GM23338 (cell line): ENCODE data around the gene CUEDC1. TPM values are rescaled to one million over a fixed set of nuclear protein-coding genes. Genes with fewer than 3 reads are reported as not detected.
A peak's percentile ranks its signal among the peaks of the same experiment; 100 is the strongest.

Source experiments
- ATAC-seq: fragments of 200-7000 bp; cut with Tn5 transposase; 3 replicates; pipeline ENCODE4 v1.9.1; 2020
- DNase-seq: peaks from one replicate; pipeline ENCODE4 v3.0.0-alpha.2; 2015; ENCODE audit warnings: low spot score
- H2AFZ ChIP-seq: fragments of 200-600 bp; sonication (generic); 2 replicates; pipeline ENCODE4 v1.8.0; 2016; ENCODE audit warnings: antibody characterized with exemption, mild to moderate bottlenecking, moderate library complexity
- H3F3A ChIP-seq: fragments of 200-600 bp; sonication (generic); replicated peaks from 2 replicates; pipeline ENCODE4 v1.8.0; 2017; ENCODE audit warnings: antibody characterized with exemption, mixed run types, low read depth
- H3K27ac ChIP-seq: fragments of 200-600 bp; sonication (generic); 2 replicates; pipeline ENCODE4 v1.6.1; 2016; ENCODE audit warnings: low read depth
- H3K27me3 ChIP-seq: fragments of 200-600 bp; sonication (generic); 2 replicates; pipeline ENCODE4 v1.8.0; 2016; ENCODE audit warnings: mild to moderate bottlenecking, mixed run types, moderate library complexity; ENCODE audit not compliant: insufficient read depth
- H3K36me3 ChIP-seq: fragments of 200-600 bp; sonication (generic); 2 replicates; pipeline ENCODE4 v1.8.0; 2016; ENCODE audit warnings: mild to moderate bottlenecking; ENCODE audit not compliant: insufficient read depth
- H3K4me1 ChIP-seq: fragments of 200-600 bp; sonication (generic); 2 replicates; pipeline ENCODE4 v1.8.0; 2016; ENCODE audit warnings: mild to moderate bottlenecking, moderate library complexity; ENCODE audit not compliant: insufficient read depth
- H3K4me2 ChIP-seq: fragments of 200-600 bp; sonication (generic); 2 replicates; pipeline ENCODE4 v1.7.1; 2017; ENCODE audit warnings: mixed run types
- H3K4me3 ChIP-seq: fragments of 200-600 bp; sonication (generic); 2 replicates; pipeline ENCODE4 v1.6.1; 2016; ENCODE audit warnings: mixed run types
- H3K79me2 ChIP-seq: fragments of 200-600 bp; sonication (generic); replicated peaks from 2 replicates; pipeline ENCODE4 v1.8.0; 2017; ENCODE audit warnings: mild to moderate bottlenecking; ENCODE audit not compliant: insufficient read depth
- H3K9me2 ChIP-seq: fragments of 200-600 bp; sonication (generic); 2 replicates; pipeline ENCODE4 v1.8.0; 2017; ENCODE audit not compliant: insufficient read depth
- H4K20me1 ChIP-seq: fragments of 200-600 bp; sonication (generic); replicated peaks from 2 replicates; pipeline ENCODE4 v1.8.0; 2017; ENCODE audit warnings: mild to moderate bottlenecking; ENCODE audit not compliant: insufficient read depth
- H3K27ac Mint-ChIP-seq: 2 replicates; pipeline ENCODE4 v1.8.0; 2020; ENCODE audit warnings: inconsistent platforms, mild to moderate bottlenecking, moderate library complexity, mixed read lengths
- H3K27me3 Mint-ChIP-seq: 3 replicates; pipeline ENCODE4 v1.8.0; 2022; ENCODE audit warnings: low read depth, mild to moderate bottlenecking, moderate library complexity, mixed read lengths, inconsistent platforms; ENCODE audit not compliant: insufficient read depth, poor library complexity
- H3K36me3 Mint-ChIP-seq: 3 replicates; pipeline ENCODE4 v1.8.0; 2021; ENCODE audit warnings: low read depth, mild to moderate bottlenecking, inconsistent platforms, moderate library complexity, mixed read lengths
- H3K4me1 Mint-ChIP-seq: 3 replicates; pipeline ENCODE4 v1.8.0; 2020; ENCODE audit warnings: mild to moderate bottlenecking, inconsistent platforms, mixed read lengths
- H3K4me3 Mint-ChIP-seq: 3 replicates; pipeline ENCODE4 v1.8.0; 2021; ENCODE audit warnings: moderate library complexity, mild to moderate bottlenecking, inconsistent platforms, mixed read lengths
- H3K9me3 Mint-ChIP-seq: 3 replicates; pipeline ENCODE4 v1.8.0; 2020; ENCODE audit warnings: moderate library complexity, mild to moderate bottlenecking, inconsistent platforms, mixed read lengths
- CREB1 ChIP-seq: fragments of 250-450 bp; sonication (Bioruptor Pico); IDR thresholded peaks from 2 replicates; pipeline ENCODE4 v1.5.0; 2020; ENCODE audit warnings: low read depth, mild to moderate bottlenecking, moderate library complexity
- CTCF ChIP-seq, 2 experiments: fragments of 200-600 bp in 1 of 2; sonication (generic) in 1 of 2; conservative IDR thresholded peaks; 2 replicates each; pipeline versions ENCODE4 v1.5.1 to v1.6.1; 2016 to 2017; ENCODE audit warnings: antibody characterized with exemption in 2 of 2, low read depth in 2 of 2, mild to moderate bottlenecking in 2 of 2, moderate library complexity in 1 of 2
- ETS1 ChIP-seq: IDR thresholded peaks from 2 replicates; pipeline ENCODE4 v1.6.1; 2016; ENCODE audit warnings: antibody characterized with exemption
- EZH2 ChIP-seq: fragments of 200-600 bp; sonication (generic); IDR thresholded peaks from one replicate; pipeline ENCODE4 v1.8.0; 2017; ENCODE audit warnings: antibody characterized with exemption, mild to moderate bottlenecking, low read depth; ENCODE audit not compliant: unreplicated experiment
- EZH2phosphoT487 ChIP-seq: fragments of 200-600 bp; sonication (generic); IDR thresholded peaks from one replicate; pipeline ENCODE4 v1.8.1; 2018; ENCODE audit warnings: antibody characterized with exemption; ENCODE audit not compliant: unreplicated experiment
- JUNB ChIP-seq: IDR thresholded peaks from one replicate; pipeline ENCODE4 v1.6.1; 2016; ENCODE audit warnings: antibody characterized with exemption; ENCODE audit not compliant: unreplicated experiment
- POLR2AphosphoS5 ChIP-seq: IDR thresholded peaks from 2 replicates; pipeline ENCODE4 v1.6.1; 2016; ENCODE audit warnings: antibody characterized with exemption, low read depth
- REST ChIP-seq: IDR thresholded peaks from one replicate; pipeline ENCODE4 v1.6.1; 2018; ENCODE audit warnings: antibody characterized with exemption; ENCODE audit not compliant: unreplicated experiment
- ZNF114 ChIP-seq: fragments of 250-450 bp; sonication (Bioruptor Pico); IDR thresholded peaks from 2 replicates; pipeline ENCODE4 v1.5.0; 2020; ENCODE audit warnings: mild to moderate bottlenecking, moderate library complexity
- ZNF331 ChIP-seq: fragments of 250-450 bp; sonication (Bioruptor Pico); IDR thresholded peaks from 2 replicates; pipeline ENCODE4 v1.5.0; 2020; ENCODE audit warnings: low read depth, mild to moderate bottlenecking, moderate library complexity
- polyA plus RNA-seq: library from polyadenylated mRNA; unstranded; fragments of >200 nt; fragmentation: Nextera tagmentation; extraction: Ambion mirVana; gene quantifications from 2 replicates; pipeline ENCODE4 v1.2.1, GENCODE V29; 2016
- total RNA-seq: library from RNA; depleted of rRNA; stranded (reverse); fragments of >200 nt; shearing (Covaris generic); gene quantifications from 2 replicates; pipeline ENCODE4 v1.2.3, GENCODE V29; 2014

The CUEDC1 gene
- total and polyA plus RNA-seq, 2 experiments from 2014 or later: 3.0 to 7.7 TPM

- ATAC-seq (no peak), DNase-seq (no peak)
- peaks cover 8% of the 10 kb centered on the region; the same call in 1 of the 2 replicates for H3F3A ChIP-seq
- no peak for TF ChIP-seq ZNF114 (CRISPR knock-in tag)
- TF ChIP-seq POLR2AphosphoS5: no peak
- TF ChIP-seq ETS1: no peak
- no peak for TF ChIP-seq CTCF (conservative IDR thresholded peaks at IDR 0.05; ENCODE audit: low read depth in 2 of 2)
- TF ChIP-seq CREB1 (CRISPR knock-in tag): no peak
- TF ChIP-seq ZNF331 (CRISPR knock-in tag): no peak
- TF ChIP-seq EZH2: no peak
- no peak for TF ChIP-seq REST
- Mint-ChIP-seq H3K4me3 (no peak overlapping the region), H3K36me3 (no peaks in the 10 kb centered on the region; the same call in 2 of the 3 replicates), H3K9me3 (no peaks in the 10 kb centered on the region; the same call in 2 of the 3 replicates), H3K27me3 (peaks cover 10% of the 10 kb centered on the region), H3K27ac (no peak overlapping the region), H3K4me1 (peaks cover 56% of the 10 kb centered on the region)
- H3K27ac ChIP-seq: no peak overlapping the region
- no peak overlapping the region for H3K4me3 ChIP-seq
- H3K9me2 ChIP-seq: no peaks in the 10 kb centered on the region
- H3K4me1 ChIP-seq: peaks cover 35% of the 10 kb centered on the region
- no peaks in the 10 kb centered on the region for H4K20me1 ChIP-seq
- H3K36me3 ChIP-seq: no peaks in the 10 kb centered on the region
- H2AFZ ChIP-seq: no peak overlapping the region
- no peaks in the 10 kb centered on the region for H3K27me3 ChIP-seq
- H3K79me2 ChIP-seq: no peaks in the 10 kb centered on the region
- no peak overlapping the region for H3K4me2 ChIP-seq
Measured at GRCh38 chr17:57908278-57908677, 46.9 kb downstream of the CUEDC1 start.

GRCh38 chr17:57906910-57907309, 48.3 kb downstream of the CUEDC1 start:
- H3K4me1 Mint-ChIP-seq: peaks cover 59% of the 10 kb centered on the region
- DNase-seq (peak; percentile 74), ATAC-seq (peak; percentile 74)
- H3K36me3 Mint-ChIP-seq: no peaks in the 10 kb centered on the region; the same call in 2 of the 3 replicates
- Histone ChIP-seq H3K36me3 (no peaks in the 10 kb centered on the region), H3K27me3 (no peaks in the 10 kb centered on the region), H2AFZ (peak overlapping the region; percentile 25; the same call in 1 of the 2 replicates), H3K27ac (0 out of 2 replicates have a peak overlapping the region, but pooled peaks have one; percentile 11), H4K20me1 (no peaks in the 10 kb centered on the region), H3K79me2 (no peaks in the 10 kb centered on the region), H3K4me3 (no peak overlapping the region), H3F3A (peaks cover 8% of the 10 kb centered on the region; the same call in 1 of the 2 replicates), H3K4me2 (no peak overlapping the region), H3K9me2 (no peaks in the 10 kb centered on the region), H3K4me1 (peaks cover 31% of the 10 kb centered on the region)
- H3K4me3 Mint-ChIP-seq: no peak overlapping the region
- H3K27me3 Mint-ChIP-seq: peaks cover 10% of the 10 kb centered on the region
- TF ChIP-seq ZNF114 (CRISPR knock-in tag) (no peak), JUNB (no peak), POLR2AphosphoS5 (no peak), EZH2phosphoT487 (no peak), CREB1 (CRISPR knock-in tag) (no peak), CTCF (conservative IDR thresholded peaks at IDR 0.05; ENCODE audit: low read depth in 2 of 2) (peak; percentile 59 to 69)
- peak overlapping the region; percentile 89 for H3K27ac Mint-ChIP-seq
- H3K9me3 Mint-ChIP-seq: no peaks in the 10 kb centered on the region; the same call in 2 of the 3 replicates
